ENCODE results near the gene ALDH1B1. TPM values are rescaled to one million over a fixed set of nuclear protein-coding genes. Genes with fewer than 3 reads are reported as not detected.

Gene ALDH1B1
- total RNA-seq, 2 experiments from 2014 or later, result 0.19 to 0.20 TPM

GRCh38 chr9:38380230-38380871, 12.2 kb upstream of the ALDH1B1 start:
- ATAC-seq (ENCODE audit: poor library complexity), result no peak
- H3K27me3 Mint-ChIP-seq, result no peaks in the 10 kb centered on the region
- no peaks in the 10 kb centered on the region for H3K4me1 Mint-ChIP-seq (ENCODE audit: low read depth)
- H3K4me3 Mint-ChIP-seq, result no peak overlapping the region
- no peak overlapping the region for H3K27ac Mint-ChIP-seq
- intact Hi-C loops (cut with DNase I, micrococcal nuclease), result no loop called here
- CTCF ChIA-PET, result no interaction called here
- no peak overlapping the region for H3K4me3 ChIP-seq (ENCODE audit: low read length)
- H3K9me3 ChIP-seq (ENCODE audit: control insufficient read depth in 1 of 2, insufficient read depth in 1 of 2, low read length in 2 of 2), result peaks cover 0 to 11% of the 10 kb centered on the region in 2 experiments
- no peaks in the 10 kb centered on the region for H3K9me3 Mint-ChIP-seq
- H3K36me3 Mint-ChIP-seq (ENCODE audit: low read depth), result no peaks in the 10 kb centered on the region
- no peaks in the 10 kb centered on the region for H3K36me3 ChIP-seq (ENCODE audit: insufficient read depth, low read length)
- TF ChIP-seq, protein P1, sequence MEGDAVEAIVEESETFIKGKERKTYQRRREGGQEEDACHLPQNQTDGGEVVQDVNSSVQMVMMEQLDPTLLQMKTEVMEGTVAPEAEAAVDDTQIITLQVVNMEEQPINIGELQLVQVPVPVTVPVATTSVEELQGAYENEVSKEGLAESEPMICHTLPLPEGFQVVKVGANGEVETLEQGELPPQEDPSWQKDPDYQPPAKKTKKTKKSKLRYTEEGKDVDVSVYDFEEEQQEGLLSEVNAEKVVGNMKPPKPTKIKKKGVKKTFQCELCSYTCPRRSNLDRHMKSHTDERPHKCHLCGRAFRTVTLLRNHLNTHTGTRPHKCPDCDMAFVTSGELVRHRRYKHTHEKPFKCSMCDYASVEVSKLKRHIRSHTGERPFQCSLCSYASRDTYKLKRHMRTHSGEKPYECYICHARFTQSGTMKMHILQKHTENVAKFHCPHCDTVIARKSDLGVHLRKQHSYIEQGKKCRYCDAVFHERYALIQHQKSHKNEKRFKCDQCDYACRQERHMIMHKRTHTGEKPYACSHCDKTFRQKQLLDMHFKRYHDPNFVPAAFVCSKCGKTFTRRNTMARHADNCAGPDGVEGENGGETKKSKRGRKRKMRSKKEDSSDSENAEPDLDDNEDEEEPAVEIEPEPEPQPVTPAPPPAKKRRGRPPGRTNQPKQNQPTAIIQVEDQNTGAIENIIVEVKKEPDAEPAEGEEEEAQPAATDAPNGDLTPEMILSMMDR (IDR thresholded peaks at IDR 0.05), result no peak
- no peak for DNase-seq
- no peak overlapping the region for H3K27ac ChIP-seq (ENCODE audit: low read depth in 1 of 2, low read length in 2 of 2)
- H3K4me1 ChIP-seq (ENCODE audit: insufficient read depth, low read length), result no peaks in the 10 kb centered on the region
- POLR2A ChIA-PET, result no interaction called here
- peaks cover 0 to 3% of the 10 kb centered on the region in 2 experiments for H3K27me3 ChIP-seq (ENCODE audit: control insufficient read depth in 1 of 2, insufficient read depth in 2 of 2, low read length in 2 of 2)

- Histone ChIP-seq H3K36me3 (ENCODE audit: insufficient read depth, low read length) (no peaks in the 10 kb centered on the region), H3K27me3 (ENCODE audit: control insufficient read depth in 1 of 2, insufficient read depth in 2 of 2, low read length in 2 of 2) (peaks cover 0 to 3% of the 10 kb centered on the region in 2 experiments), H3K4me3 (ENCODE audit: low read length) (no peak overlapping the region), H3K27ac (ENCODE audit: low read depth in 1 of 2, low read length in 2 of 2) (no peak overlapping the region), H3K9me3 (ENCODE audit: control insufficient read depth in 1 of 2, insufficient read depth in 1 of 2, low read length in 2 of 2) (peaks cover 0 to 11% of the 10 kb centered on the region in 2 experiments), H3K4me1 (ENCODE audit: insufficient read depth, low read length) (no peaks in the 10 kb centered on the region)
- H3K27me3 Mint-ChIP-seq, result no peaks in the 10 kb centered on the region
- H3K4me3 Mint-ChIP-seq, result no peak overlapping the region
- POLR2A ChIA-PET, result no interaction called here
- TF ChIP-seq, protein P1 (IDR thresholded peaks at IDR 0.05), result no peak
- H3K36me3 Mint-ChIP-seq (ENCODE audit: low read depth), result no peaks in the 10 kb centered on the region
- intact Hi-C loops (cut with DNase I, micrococcal nuclease), result no loop called here
- no peaks in the 10 kb centered on the region for H3K4me1 Mint-ChIP-seq (ENCODE audit: low read depth)
- H3K9me3 Mint-ChIP-seq, result no peaks in the 10 kb centered on the region
- no peak for DNase-seq
- CTCF ChIA-PET, result no interaction called here
- H3K27ac Mint-ChIP-seq, result no peak overlapping the region
- ATAC-seq (ENCODE audit: poor library complexity), result no peak
Observed at GRCh38 chr9:38380872-38381534, 11.5 kb upstream of the ALDH1B1 start.

DNA sequence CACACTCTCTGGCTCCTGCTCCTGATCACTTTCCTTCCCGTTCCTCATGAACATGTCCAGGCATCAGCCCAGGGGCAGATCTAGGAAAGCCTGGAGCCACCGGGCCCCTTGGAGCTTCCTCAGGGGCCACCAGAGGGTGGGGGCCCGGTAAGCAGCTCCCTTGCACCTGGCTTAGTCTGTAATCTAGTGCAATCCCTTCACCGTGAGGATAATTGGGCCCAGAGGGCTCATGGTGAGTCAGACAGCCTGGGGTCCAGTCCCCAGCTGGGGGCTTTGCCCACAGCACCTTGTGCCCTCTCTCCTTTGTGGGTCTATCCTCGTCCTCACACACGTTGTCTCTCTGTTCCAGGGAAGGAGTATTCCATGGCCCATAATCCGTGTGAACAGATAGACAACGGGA, 10.4 kb upstream of the ALDH1B1 start:
- H3K27ac ChIP-seq (ENCODE audit: low read depth in 1 of 2, low read length in 2 of 2), result no peak overlapping the region
- ChIA-PET CTCF (no interaction called here), POLR2A (no interaction called here)
- Mint-ChIP-seq H3K36me3 (ENCODE audit: low read depth) (no peaks in the 10 kb centered on the region), H3K4me1 (ENCODE audit: low read depth) (no peaks in the 10 kb centered on the region), H3K4me3 (no peak overlapping the region), H3K27ac (no peak overlapping the region), H3K9me3 (no peaks in the 10 kb centered on the region), H3K27me3 (no peaks in the 10 kb centered on the region)
- DNase-seq (no peak), ATAC-seq (ENCODE audit: poor library complexity) (no peak)
- H3K27me3 ChIP-seq (ENCODE audit: control insufficient read depth in 1 of 2, insufficient read depth in 2 of 2, low read length in 2 of 2), result peaks cover 0 to 3% of the 10 kb centered on the region in 2 experiments
- no peaks in the 10 kb centered on the region for H3K4me1 ChIP-seq (ENCODE audit: insufficient read depth, low read length)
- peaks cover 0 to 11% of the 10 kb centered on the region in 2 experiments for H3K9me3 ChIP-seq (ENCODE audit: control insufficient read depth in 1 of 2, insufficient read depth in 1 of 2, low read length in 2 of 2)
- TF ChIP-seq, protein P1 (IDR thresholded peaks at IDR 0.05), result no peak
- intact Hi-C loops (cut with DNase I, micrococcal nuclease), result no loop called here
- H3K36me3 ChIP-seq (ENCODE audit: insufficient read depth, low read length), result no peaks in the 10 kb centered on the region
- no peak overlapping the region for H3K4me3 ChIP-seq (ENCODE audit: low read length)

Data from CD4-positive, alpha-beta T cell (primary cell).